Cardiac muscle cell (in vitro differentiated cells and primary cell): ENCODE data around the gene HID1. TPM values are rescaled to one million over a fixed set of nuclear protein-coding genes. Genes with fewer than 3 reads are reported as not detected.
"Not testable (repeated sequence)": the region's sequence is repeated elsewhere in the genome, so short reads cannot be mapped to it uniquely, and the experiment has no call there.

ENCODE experiments used
- DNase-seq, 2 donors: peaks; one replicate each; pipeline versions ENCODE4 v3.0.0 to v3.0.0-alpha.2; 2010 to 2017; ENCODE audit warnings: low read depth in 1 of 2, low spot score in 1 of 2
- H3K27ac ChIP-seq: fragments of 200-600 bp; sonication (generic); 2 replicates; pipeline ENCODE4 v1.5.1; 2016
- H3K27me3 ChIP-seq: fragments of 200-600 bp; sonication (generic); 2 replicates; pipeline ENCODE4 v1.6.0; 2016; ENCODE audit warnings: control low read depth
- H3K36me3 ChIP-seq: fragments of 200-600 bp; sonication (generic); 2 replicates; pipeline ENCODE4 v1.5.1; 2016; ENCODE audit warnings: control low read depth
- H3K4me1 ChIP-seq: fragments of 200-600 bp; sonication (generic); 2 replicates; pipeline ENCODE4 v1.8.1; 2017; ENCODE audit warnings: low read depth, mild to moderate bottlenecking, mixed run types
- H3K4me3 ChIP-seq: fragments of 200-600 bp; sonication (generic); 2 replicates; pipeline ENCODE4 v1.5.1; 2016; ENCODE audit warnings: mild to moderate bottlenecking
- H3K9me3 ChIP-seq: fragments of 200-600 bp; sonication (generic); 2 replicates; pipeline ENCODE4 v1.5.1; 2017; ENCODE audit warnings: low read depth, mild to moderate bottlenecking, control low read depth
- CTCF ChIP-seq: IDR thresholded peaks from 2 replicates; pipeline ENCODE4 v1.5.1; 2012; ENCODE audit warnings: low read depth, mild to moderate bottlenecking, low read length
- polyA plus RNA-seq: library from polyadenylated mRNA; unstranded; fragments of >200 nt; fragmentation: Nextera tagmentation; extraction: Ambion mirVana; gene quantifications from 2 replicates; pipeline ENCODE4 v1.2.1, GENCODE V29; 2016
- total RNA-seq: library from RNA; depleted of rRNA; stranded (reverse); fragments of >200 nt; gene quantifications from 2 replicates; pipeline ENCODE4 v1.2.3, GENCODE V29; 2016

The HID1 gene
- total and polyA plus RNA-seq, 2 experiments from 2014 or later: 45.4 to 46.3 TPM

- peaks cover 16% of the 10 kb centered on the region for H3K27me3 ChIP-seq
- no peaks in the 10 kb centered on the region for H3K36me3 ChIP-seq
- DNase-seq: no peak
- no peaks in the 10 kb centered on the region for H3K9me3 ChIP-seq
- H3K27ac ChIP-seq: no peak overlapping the region
- TF ChIP-seq CTCF: no peak
- H3K4me1 ChIP-seq: peaks cover 4% of the 10 kb centered on the region
- H3K4me3 ChIP-seq: no peak overlapping the region
These were observed 53.7 kb downstream of the HID1 start for GRCh38 chr17:74918906-74919305.

GRCh38 chr17:74917430-74917829 is 55.1 kb downstream of the HID1 start:
- no peak for TF ChIP-seq CTCF
- DNase-seq: no peak

DNA sequence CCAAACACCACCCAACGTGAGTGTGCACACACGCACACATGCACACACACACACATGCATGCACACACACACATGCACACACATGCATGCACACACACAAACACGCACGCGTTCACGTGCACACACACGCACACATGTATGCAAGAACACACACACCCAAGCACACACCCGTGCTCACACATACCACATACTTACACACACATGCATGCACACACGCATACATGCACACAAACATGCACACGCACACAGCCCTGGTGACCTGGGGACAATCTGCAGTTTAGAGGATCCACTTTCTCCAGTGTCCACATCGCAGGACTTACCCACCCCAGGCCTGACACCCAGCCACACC is 55.7 kb downstream of the HID1 start:
- Histone ChIP-seq H3K4me1 (peaks cover 4% of the 10 kb centered on the region), H3K4me3 (no peak overlapping the region), H3K27me3 (no peaks in the 10 kb centered on the region), H3K27ac (no peak overlapping the region), H3K36me3 (no peaks in the 10 kb centered on the region), H3K9me3 (no peaks in the 10 kb centered on the region)
- no peak for DNase-seq
- TF ChIP-seq CTCF: no peak

More at GRCh38 chr17:74917430-74917829, 55.1 kb downstream of the HID1 start:
- no peak overlapping the region for H3K4me3 ChIP-seq
- peaks cover 3% of the 10 kb centered on the region for H3K27me3 ChIP-seq
- H3K9me3 ChIP-seq: no peaks in the 10 kb centered on the region
- no peak overlapping the region for H3K27ac ChIP-seq
- no peaks in the 10 kb centered on the region for H3K36me3 ChIP-seq
- H3K4me1 ChIP-seq: peaks cover 4% of the 10 kb centered on the region

DNA sequence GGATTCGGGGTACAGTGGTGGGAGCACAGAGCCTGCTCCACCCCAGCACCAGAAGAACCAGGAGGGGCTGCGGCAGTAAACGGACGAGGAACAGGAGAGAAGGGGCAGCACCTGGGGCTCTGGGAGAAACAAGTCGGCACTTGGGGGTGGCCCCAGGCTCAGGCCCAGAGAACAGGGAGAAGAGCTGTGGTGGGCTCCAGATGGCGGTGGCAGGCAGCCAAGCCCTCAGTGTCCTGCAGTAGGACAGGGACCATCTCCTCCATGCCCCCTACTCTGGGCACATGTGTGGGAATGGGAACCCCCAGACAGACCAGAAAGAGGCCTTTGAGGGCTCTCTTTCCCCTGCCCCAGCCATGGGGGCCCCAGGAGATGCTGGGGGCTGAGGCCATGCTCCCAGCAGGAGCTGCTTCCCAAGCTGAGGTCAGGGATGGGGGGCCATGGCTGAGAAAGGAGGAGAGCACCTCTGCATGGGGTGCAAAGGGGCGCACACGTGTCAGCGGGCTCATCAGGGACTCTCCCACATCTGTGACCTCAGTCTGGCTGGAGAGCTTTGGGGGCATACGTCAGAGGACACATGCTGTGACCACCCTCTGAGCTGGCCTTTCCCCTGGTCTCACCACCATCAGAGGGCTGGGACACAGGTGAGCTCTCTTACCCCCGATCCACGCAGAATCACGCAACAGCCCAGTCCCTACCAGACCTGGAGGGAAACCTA is 56.3 kb downstream of the HID1 start:
- Histone ChIP-seq H3K4me3 (no peak overlapping the region), H3K4me1 (peaks cover under 1% of the 10 kb centered on the region), H3K9me3 (no peaks in the 10 kb centered on the region), H3K27me3 (no peaks in the 10 kb centered on the region), H3K27ac (no peak overlapping the region), H3K36me3 (no peaks in the 10 kb centered on the region)
- DNase-seq: no peak
- TF ChIP-seq CTCF: no peak

GRCh38 chr17:74911423-74911822 is 61.1 kb downstream of the HID1 start:
- not testable (repeated sequence) for H3K27me3 ChIP-seq, H3K4me3 ChIP-seq, DNase-seq, H3K9me3 ChIP-seq, H3K27ac ChIP-seq, H3K4me1 ChIP-seq, H3K36me3 ChIP-seq

DNA sequence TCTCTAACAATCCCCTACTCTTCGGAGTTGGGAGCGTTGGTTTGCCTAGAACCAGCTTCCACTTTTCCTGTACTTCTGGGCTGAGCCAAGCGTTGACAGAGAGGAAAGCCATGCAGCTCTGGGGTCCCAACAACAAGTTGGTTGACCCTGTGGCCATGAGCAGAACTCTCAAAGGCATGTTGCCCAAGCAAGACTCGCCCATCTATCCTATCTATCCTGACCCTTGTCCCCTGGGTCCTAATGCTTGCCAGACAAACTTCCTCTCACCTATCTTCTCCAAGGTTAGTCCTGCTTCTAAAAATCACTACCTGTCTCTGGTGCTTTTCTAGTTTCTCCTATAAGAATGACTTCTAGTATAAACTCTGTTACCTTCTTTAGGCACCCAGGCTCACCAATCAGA is 63.5 kb downstream of the HID1 start:
- DNase-seq, H3K36me3 ChIP-seq, H3K9me3 ChIP-seq, H3K27ac ChIP-seq, H3K4me1 ChIP-seq, H3K27me3 ChIP-seq, H3K4me3 ChIP-seq: not testable (repeated sequence)
